Kidney (tissue), 14 donors: Measurements from ENCODE around the gene MYO15B. TPM values are rescaled to one million over a fixed set of nuclear protein-coding genes. Genes with fewer than 3 reads are reported as not detected.
A peak's percentile ranks its signal among the peaks of the same experiment; 100 is the strongest.

ENCODE experiments used
- DNase-seq, 5 donors: peaks; one replicate each; pipeline ENCODE4 v3.0.0-alpha.2; 2013 to 2020
- FAIRE-seq: peaks from 2 replicates; lab custom pipeline; 2012; peaks lifted over from hg19 to GRCh38; lab: Jason Lieb, UNC
- H3K27ac ChIP-seq, 2 donors: one replicate each; pipeline ENCODE4 v1.7.0; 2013; ENCODE audit warnings: low read depth in 2 of 2, low read length in 2 of 2, inconsistent platforms in 1 of 2
- H3K27me3 ChIP-seq: one replicate; pipeline ENCODE4 v1.7.1; 2013; ENCODE audit warnings: low read length, inconsistent platforms; ENCODE audit not compliant: control insufficient read depth, insufficient read depth
- H3K36me3 ChIP-seq, 3 donors: one replicate each; pipeline versions ENCODE4 v1.7.0 to v1.7.1; 2013; ENCODE audit warnings: low read length in 3 of 3, control low read depth in 1 of 3, inconsistent platforms in 1 of 3; ENCODE audit not compliant: insufficient read depth in 3 of 3, control insufficient read depth in 2 of 3
- H3K4me1 ChIP-seq, 3 donors: one replicate each; pipeline versions ENCODE4 v1.7.0 to v1.7.1; 2013; ENCODE audit warnings: low read length in 3 of 3, inconsistent platforms in 1 of 3, low read depth in 1 of 3; ENCODE audit not compliant: control insufficient read depth in 2 of 3, insufficient read depth in 2 of 3
- H3K4me3 ChIP-seq, 3 donors: one replicate each; pipeline versions ENCODE4 v1.7.0 to v1.8.1; 2013; ENCODE audit warnings: low read length in 3 of 3, control low read depth in 1 of 3, inconsistent platforms in 1 of 3
- H3K9ac ChIP-seq, 3 donors: one replicate each; pipeline versions ENCODE4 v1.7.0 to v1.7.1; 2013; ENCODE audit warnings: low read length in 3 of 3, control low read depth in 1 of 3, inconsistent platforms in 1 of 3
- H3K9me3 ChIP-seq, 3 donors: one replicate each; pipeline versions ENCODE4 v1.7.0 to v1.7.1; 2013; ENCODE audit warnings: low read length in 3 of 3, control low read depth in 1 of 3, inconsistent platforms in 1 of 3; ENCODE audit not compliant: control insufficient read depth in 2 of 3, insufficient read depth in 1 of 3
- intact Hi-C: fragments of 100-400 bp; cut with DNase I; formaldehyde crosslinking; loops from one replicate; pipeline ENCODE4 v1.11.1; 2022
- polyA plus RNA-seq: library from polyadenylated mRNA; stranded (reverse); fragments of 350-450 nt; fragmentation: Illumina TruSeq; extraction: RNeasy Lipid Tissue Mini Kit (QIAGEN cat#74804); gene quantifications from one replicate; pipeline ENCODE4 v1.2.3, GENCODE V29; 2014; ENCODE audit warnings: low read depth, low replicate concordance; ENCODE audit not compliant: insufficient read depth
- total RNA-seq: library from RNA; stranded (reverse); fragmentation: NEBNext Ultra II Directional; extraction: Animal tissue kit (Norgen Biotek cat#: 25700); gene quantifications from one replicate; pipeline ENCODE4 v1.2.1, GENCODE V29; 2021
- TF ChIP-seq, protein P1 (sequence below): IDR thresholded peaks from 3 replicates; pipeline ENCODE4 v1.5.1; 2012; ENCODE audit warnings: mild to moderate bottlenecking, moderate library complexity, borderline replicate concordance; ENCODE audit not compliant: insufficient read depth; ENCODE audit errors: extremely low read depth
- donor health status: control.
- donor health status: control.
- donor health status: control.
- donor health status: control.
- donor health status: control.
- donor health status: DM: yes; HTN: yes; CAD: no.
- donor health status: Normal renal cell carcinoma (clear cell type).

The MYO15B gene
- total and polyA plus RNA-seq, 2 donors from 2014 or later, result 139 to 286 TPM

DNA sequence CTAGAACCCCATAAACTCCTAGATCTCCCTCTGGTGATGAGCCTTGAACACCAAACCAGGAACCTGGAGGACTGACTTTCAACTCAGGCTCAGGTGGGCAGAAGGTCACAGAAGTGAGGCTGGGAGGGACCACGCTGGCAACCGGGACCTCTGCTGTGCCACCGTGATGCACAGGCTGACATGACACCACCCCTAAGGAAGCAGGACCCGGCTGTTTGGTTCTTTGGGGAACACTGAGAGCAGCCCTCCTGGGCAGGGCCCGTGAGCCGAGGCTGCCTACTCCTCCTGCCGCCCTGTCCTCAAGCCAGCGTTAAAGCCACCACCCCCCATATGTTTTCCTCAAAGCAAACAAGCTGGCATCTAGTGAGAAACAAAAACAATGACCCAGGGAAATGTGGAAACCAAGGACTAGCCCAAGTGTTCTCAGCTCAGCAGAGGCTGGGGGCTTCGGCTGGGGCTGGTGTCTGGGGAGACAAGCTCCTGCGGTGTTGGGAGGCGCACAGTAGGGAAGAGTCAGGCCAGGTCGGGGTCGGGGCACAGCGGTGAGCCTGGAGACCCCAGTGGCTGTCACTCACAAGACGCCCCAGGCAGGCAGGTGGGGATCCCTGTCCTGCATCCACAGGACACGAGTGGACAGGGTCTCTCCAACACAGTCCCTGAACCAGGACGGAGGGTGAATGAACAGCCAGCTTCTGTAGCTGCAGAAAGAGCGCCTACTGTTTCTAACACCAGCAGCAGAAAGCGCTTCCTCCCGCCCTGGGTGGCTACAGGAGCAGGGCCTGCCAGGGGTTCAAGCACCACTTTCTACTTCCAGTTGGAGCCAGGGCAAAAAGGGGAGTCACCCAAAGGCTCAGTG lies 47.4 kb downstream of the MYO15B start:
- peak overlapping the region in 2 of 3 donors; percentile 51 to 58 for H3K4me3 ChIP-seq
- intact Hi-C loops, result no loop called here
- peak overlapping the region; percentile 88 to 92 for H3K27ac ChIP-seq
- TF ChIP-seq, protein P1, sequence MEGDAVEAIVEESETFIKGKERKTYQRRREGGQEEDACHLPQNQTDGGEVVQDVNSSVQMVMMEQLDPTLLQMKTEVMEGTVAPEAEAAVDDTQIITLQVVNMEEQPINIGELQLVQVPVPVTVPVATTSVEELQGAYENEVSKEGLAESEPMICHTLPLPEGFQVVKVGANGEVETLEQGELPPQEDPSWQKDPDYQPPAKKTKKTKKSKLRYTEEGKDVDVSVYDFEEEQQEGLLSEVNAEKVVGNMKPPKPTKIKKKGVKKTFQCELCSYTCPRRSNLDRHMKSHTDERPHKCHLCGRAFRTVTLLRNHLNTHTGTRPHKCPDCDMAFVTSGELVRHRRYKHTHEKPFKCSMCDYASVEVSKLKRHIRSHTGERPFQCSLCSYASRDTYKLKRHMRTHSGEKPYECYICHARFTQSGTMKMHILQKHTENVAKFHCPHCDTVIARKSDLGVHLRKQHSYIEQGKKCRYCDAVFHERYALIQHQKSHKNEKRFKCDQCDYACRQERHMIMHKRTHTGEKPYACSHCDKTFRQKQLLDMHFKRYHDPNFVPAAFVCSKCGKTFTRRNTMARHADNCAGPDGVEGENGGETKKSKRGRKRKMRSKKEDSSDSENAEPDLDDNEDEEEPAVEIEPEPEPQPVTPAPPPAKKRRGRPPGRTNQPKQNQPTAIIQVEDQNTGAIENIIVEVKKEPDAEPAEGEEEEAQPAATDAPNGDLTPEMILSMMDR, result no peak
- peak in 2 of 5 donors; percentile 52 to 75 for DNase-seq
- H3K9me3 ChIP-seq, result no peaks in the 10 kb centered on the region
- peaks cover 0 to 35% (median 19%) of the 10 kb centered on the region in 3 donors for H3K4me1 ChIP-seq
- peaks cover 0 to 2% (median 0%) of the 10 kb centered on the region in 3 donors for H3K36me3 ChIP-seq
- no peak for FAIRE-seq
- no peaks in the 10 kb centered on the region for H3K27me3 ChIP-seq
- peak overlapping the region in 2 of 3 donors; percentile 9 to 78 for H3K9ac ChIP-seq

DNA sequence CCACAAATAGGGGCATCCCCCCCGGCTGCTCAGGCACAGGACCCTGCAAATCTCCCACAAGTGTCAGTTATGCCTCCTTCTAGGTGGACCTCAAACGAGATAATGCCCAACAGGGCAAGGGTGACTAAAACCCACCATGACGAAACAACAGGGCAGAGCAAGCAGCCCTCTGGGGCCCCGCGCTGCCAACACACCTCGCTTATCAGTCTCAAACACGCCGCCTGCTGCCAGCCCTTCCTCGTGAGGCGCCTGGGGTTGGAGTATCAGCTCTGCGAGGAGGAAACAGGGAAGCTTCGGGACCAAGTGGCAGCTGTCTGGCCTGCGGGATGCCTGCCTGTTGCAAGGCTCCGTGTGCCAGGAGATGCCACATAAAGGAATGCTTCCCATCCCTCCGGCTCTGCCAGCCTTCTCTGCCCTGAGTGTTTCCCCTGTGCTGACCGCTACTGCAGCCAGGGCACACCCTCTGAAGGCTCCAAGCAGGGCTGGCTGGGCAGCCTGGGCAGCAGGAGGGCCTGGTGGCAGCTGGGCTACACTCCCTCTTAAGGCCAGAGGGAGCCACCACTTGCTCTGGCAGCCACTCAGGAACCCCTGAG lies 48.1 kb downstream of the MYO15B start:
- DNase-seq, result peak in 2 of 5 donors; percentile 34 to 75
- Histone ChIP-seq H3K27ac (peak overlapping the region; percentile 88 to 92), H3K9ac (peak overlapping the region in 2 of 3 donors; percentile 9 to 78), H3K27me3 (no peaks in the 10 kb centered on the region), H3K4me1 (peaks cover 0 to 42% (median 21%) of the 10 kb centered on the region in 3 donors), H3K36me3 (peaks cover 0 to 2% (median 0%) of the 10 kb centered on the region in 3 donors), H3K4me3 (peak overlapping the region in 2 of 3 donors; percentile 51 to 58), H3K9me3 (no peaks in the 10 kb centered on the region)
- FAIRE-seq, result no peak
- intact Hi-C loops, result no loop called here
- TF ChIP-seq, protein P1, result no peak

DNA sequence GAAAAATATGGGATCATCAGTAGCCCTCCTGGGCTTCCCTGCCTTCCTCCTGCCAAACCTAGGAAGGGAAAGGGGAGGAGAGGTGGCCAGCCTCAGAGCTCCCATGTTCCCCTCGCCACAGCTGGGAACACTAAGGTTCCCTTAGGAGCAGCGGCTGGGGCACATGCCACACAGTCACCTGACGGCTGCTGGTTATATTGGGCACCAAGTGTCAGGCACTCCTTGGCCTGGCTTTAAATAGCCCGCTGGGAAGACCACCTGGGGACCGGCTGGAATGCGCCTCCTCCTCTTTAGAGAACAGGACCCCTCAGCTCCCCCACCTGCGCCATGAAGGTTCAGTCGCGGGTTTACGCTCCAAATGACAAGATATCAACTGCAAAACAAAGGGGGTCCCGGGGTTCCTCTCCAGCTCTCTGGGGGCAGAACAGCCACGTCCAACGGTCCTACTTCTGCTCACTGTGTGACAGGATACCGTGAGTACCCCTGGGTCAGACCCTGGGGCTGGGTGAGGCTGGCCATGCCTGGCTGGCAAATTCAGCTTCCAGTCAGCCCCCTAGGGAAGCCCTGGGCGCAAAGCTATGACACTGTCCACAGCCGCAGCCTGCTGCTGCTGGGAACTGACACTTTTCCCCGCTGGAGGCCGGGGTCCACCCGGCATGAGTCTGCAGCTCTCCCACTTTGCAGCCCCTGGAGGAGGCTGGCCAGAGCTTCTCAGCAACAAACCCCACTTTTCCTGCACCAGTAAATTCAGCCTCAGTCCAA lies 49.0 kb downstream of the MYO15B start:
- FAIRE-seq, result no peak
- peak in 2 of 5 donors; percentile 31 to 68 for DNase-seq
- H3K4me3 ChIP-seq, result peak overlapping the region in 1 of 3 donors; percentile 58
- peak overlapping the region; percentile 88 to 92 for H3K27ac ChIP-seq
- TF ChIP-seq, protein P1, result no peak
- peak overlapping the region in 2 of 3 donors; percentile 26 to 78 for H3K9ac ChIP-seq
- peaks cover 0 to 2% (median 0%) of the 10 kb centered on the region in 3 donors for H3K36me3 ChIP-seq
- intact Hi-C loops, result no loop called here
- H3K9me3 ChIP-seq, result no peaks in the 10 kb centered on the region
- H3K27me3 ChIP-seq, result no peaks in the 10 kb centered on the region
- peaks cover 0 to 50% (median 30%) of the 10 kb centered on the region in 3 donors for H3K4me1 ChIP-seq
